Superior temporal gyrus (tissue), 1 donor: ENCODE results near the gene ADAMTS13.

Experiments
- DNase-seq: peaks from one replicate; pipeline ENCODE4 v3.0.0-alpha.2; 2016; ENCODE audit errors: extremely low spot score

Gene ADAMTS13

DNA sequence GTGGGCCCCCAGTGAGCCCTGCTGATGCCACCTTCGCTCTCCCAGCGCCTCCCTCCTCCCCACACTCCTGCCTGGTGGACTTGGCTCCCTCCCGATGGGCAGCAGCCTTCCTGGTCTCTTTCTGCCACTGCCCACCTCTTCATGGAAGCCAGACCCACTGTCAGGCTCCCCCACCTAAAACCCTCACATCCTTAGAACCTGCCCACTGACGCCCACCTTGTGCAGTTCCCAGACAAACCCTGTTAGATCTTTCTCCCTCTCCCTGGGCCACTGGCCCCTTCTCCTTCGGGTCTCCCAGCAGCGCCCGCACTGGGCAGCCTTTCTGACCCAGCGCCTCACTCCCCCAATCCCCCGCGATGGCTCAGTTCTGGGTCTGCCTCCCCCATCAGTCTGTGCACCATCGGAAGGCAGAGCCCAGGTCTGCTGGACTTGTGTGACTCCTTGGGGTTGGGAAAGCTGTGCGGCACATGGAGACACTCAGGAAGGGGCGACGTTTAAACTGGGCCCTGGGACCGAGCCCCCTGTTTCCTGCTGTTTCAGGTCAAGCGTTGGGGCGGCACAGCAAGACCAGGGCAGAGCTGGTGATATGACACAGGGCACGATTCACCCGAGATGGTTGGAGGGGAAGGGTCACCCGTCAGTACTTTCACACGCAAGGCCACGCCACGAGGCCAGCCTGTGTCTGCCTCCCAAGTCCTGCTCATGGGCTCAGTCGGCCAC lies 85.2 kb downstream of the ADAMTS13 start:
- no peak for DNase-seq

DNA sequence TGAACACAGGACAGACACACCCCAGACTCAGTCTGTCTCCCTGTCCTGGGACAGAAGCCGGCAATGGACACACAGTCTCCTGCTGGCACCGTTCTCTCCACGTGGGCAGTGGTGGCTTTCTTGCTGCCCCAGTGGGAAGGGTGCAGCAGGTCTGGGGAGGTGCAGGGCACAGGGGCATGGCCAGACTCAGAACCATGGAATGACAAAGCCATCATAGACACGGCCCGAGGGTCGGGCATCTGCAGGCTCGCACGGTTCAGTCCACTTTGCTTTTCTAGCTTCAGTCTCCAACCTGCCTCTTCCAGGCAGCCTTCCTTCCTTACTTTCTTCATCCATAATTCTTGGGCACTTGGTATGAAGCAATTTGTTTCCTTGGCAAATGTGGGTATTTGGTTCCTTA lies 85.9 kb downstream of the ADAMTS13 start:
- no peak for DNase-seq
